GM21737 (cell line): Measurements from ENCODE around the gene TEAD2.
"Not testable (repeated sequence)": the region's sequence is repeated elsewhere in the genome, so short reads cannot be mapped to it uniquely, and the experiment has no call there.

Experiments
- ATAC-seq: cut with Tn5 transposase; IDR thresholded peaks from one replicate; pipeline ENCODE4 v1.9.1; 2021; ENCODE audit warnings: mild to moderate bottlenecking, moderate library complexity; ENCODE audit not compliant: unreplicated experiment

Gene TEAD2

GRCh38 chr19:49333811-49334288 lies 28.4 kb downstream of the TEAD2 start:
- ATAC-seq: peak; percentile 61

GRCh38 chr19:49333418-49333805 lies 28.8 kb downstream of the TEAD2 start:
- ATAC-seq: peak; percentile 2

GRCh38 chr19:49332691-49333417 lies 29.4 kb downstream of the TEAD2 start:
- ATAC-seq: not testable (repeated sequence)

GRCh38 chr19:49331616-49332055 lies 30.6 kb downstream of the TEAD2 start:
- peak; percentile 40 for ATAC-seq

- ATAC-seq: not testable (repeated sequence)
Observed at GRCh38 chr19:49331187-49331586, 31.0 kb downstream of the TEAD2 start.

- ATAC-seq: no peak
Observed at GRCh38 chr19:49328741-49329140, 33.5 kb downstream of the TEAD2 start.

GRCh38 chr19:49327878-49328544 lies 34.2 kb downstream of the TEAD2 start:
- no peak for ATAC-seq

GRCh38 chr19:49326165-49326704 lies 36.0 kb downstream of the TEAD2 start:
- ATAC-seq: peak; percentile 45

- not testable (repeated sequence) for ATAC-seq
Observed at GRCh38 chr19:49325756-49326155, 36.5 kb downstream of the TEAD2 start.

GRCh38 chr19:49324801-49325576 lies 37.2 kb downstream of the TEAD2 start, which contains the start of gene SLC6A16:
TSS of gene SLC6A16 (minus strand) at chr19:49325191. CDS start at chr19:49311347, 13,844 bp downstream.
- ATAC-seq: no peak

- no peak for ATAC-seq
Observed at GRCh38 chr19:49318296-49318695, 43.9 kb downstream of the TEAD2 start.

- ATAC-seq: no peak
Observed at GRCh38 chr19:49316284-49316683, 45.9 kb downstream of the TEAD2 start.

- ATAC-seq: no peak
Observed at GRCh38 chr19:49315111-49315510, 47.1 kb downstream of the TEAD2 start.

- no peak for ATAC-seq
Observed at GRCh38 chr19:49309087-49309486, 53.1 kb downstream of the TEAD2 start.

GRCh38 chr19:49306734-49307133 lies 55.5 kb downstream of the TEAD2 start:
- not testable (repeated sequence) for ATAC-seq

GRCh38 chr19:49301866-49302252 lies 60.4 kb downstream of the TEAD2 start:
- ATAC-seq: no peak

GRCh38 chr19:49301165-49301865 lies 60.9 kb downstream of the TEAD2 start:
- ATAC-seq: no peak

- not testable (repeated sequence) for ATAC-seq
Observed at GRCh38 chr19:49298653-49299052, 63.6 kb downstream of the TEAD2 start.

GRCh38 chr19:49297403-49297802 lies 64.8 kb downstream of the TEAD2 start:
- no peak for ATAC-seq

- ATAC-seq: no peak
Observed at GRCh38 chr19:49295208-49295880, 66.9 kb downstream of the TEAD2 start.
